Measurements from ENCODE around the gene ATP4A.

- no peak for TF ChIP-seq CTCF (IDR thresholded peaks at IDR 0.05)
- no peak for TF ChIP-seq POLR2A (IDR thresholded peaks at IDR 0.05)
- no peak for TF ChIP-seq EP300 (IDR thresholded peaks at IDR 0.05)
Measured at GRCh38 chr19:35560677-35561076, 2.8 kb downstream of the ATP4A start.

Data from sigmoid colon (tissue), 4 donors.